HUES64 (cell line): Measurements from ENCODE around the gene YWHAG.
"Not testable (repeated sequence)": the region's sequence is repeated elsewhere in the genome, so short reads cannot be mapped to it uniquely, and the experiment has no call there.

Experiments used
- H3K27ac ChIP-seq: 2 replicates; pipeline ENCODE4 v1.7.0; 2013; ENCODE audit warnings: low read depth, low read length, inconsistent platforms
- H3K27me3 ChIP-seq: 2 replicates; pipeline ENCODE4 v1.6.1; 2013; ENCODE audit warnings: mild to moderate bottlenecking, low read length; ENCODE audit not compliant: insufficient read depth
- H3K36me3 ChIP-seq: 2 replicates; pipeline ENCODE4 v1.6.1; 2013; ENCODE audit warnings: mild to moderate bottlenecking, low read length; ENCODE audit not compliant: insufficient read depth
- H3K4me1 ChIP-seq: 2 replicates; pipeline ENCODE4 v1.6.1; 2013; ENCODE audit warnings: mild to moderate bottlenecking, low read length, moderate library complexity; ENCODE audit not compliant: insufficient read depth
- H3K4me3 ChIP-seq: 2 replicates; pipeline ENCODE4 v1.5.1; 2013; ENCODE audit warnings: mild to moderate bottlenecking, low read length, moderate library complexity
- H3K9ac ChIP-seq: 2 replicates; pipeline ENCODE4 v1.6.1; 2013; ENCODE audit warnings: mild to moderate bottlenecking, low read depth, low read length
- H3K9me3 ChIP-seq: 2 replicates; pipeline ENCODE4 v1.6.1; 2013; ENCODE audit warnings: low read depth, low read length; ENCODE audit not compliant: insufficient read depth
- WGBS: fragments of 150-250, 120-280 bp; methylation state at CpG from one replicate; pipeline ENCODE4 v1.1.7; 2013; ENCODE audit warnings: missing lambda C conversion rate; 5-methylcytosine and 5-hydroxymethylcytosine counted together

The YWHAG gene

GRCh38 chr7:76395605-76395964 lies 36.8 kb upstream of the YWHAG start:
- H3K9ac ChIP-seq, H3K27me3 ChIP-seq, H3K36me3 ChIP-seq, H3K4me3 ChIP-seq, H3K27ac ChIP-seq, H3K9me3 ChIP-seq: not testable (repeated sequence)
- WGBS, result 86% methylated on average over 11 of the region's 11 CpGs
- H3K4me1 ChIP-seq, result peaks cover 12% of the 10 kb centered on the region; the same call in 1 of the 2 replicates

DNA sequence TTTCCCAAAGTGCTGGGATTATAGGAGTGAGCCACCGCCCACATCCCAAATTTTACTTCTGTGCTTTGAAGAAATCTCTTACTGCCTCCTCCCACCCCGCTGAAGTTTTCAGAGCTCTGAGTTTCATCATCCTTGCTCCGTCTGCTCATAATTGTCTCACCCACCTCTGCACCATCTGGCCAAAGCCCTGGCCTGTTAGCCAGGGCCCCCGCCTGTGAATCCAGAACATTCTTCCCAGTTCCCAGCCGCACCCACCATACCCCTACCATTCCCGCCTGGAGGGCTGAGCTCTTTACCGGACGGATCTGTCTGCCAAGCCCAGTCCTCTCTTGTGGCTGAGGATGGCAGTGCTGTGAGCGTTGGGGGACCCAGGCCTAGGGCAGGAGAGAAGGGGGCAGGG lies 36.2 kb upstream of the YWHAG start:
- Histone ChIP-seq H3K9ac (no peak overlapping the region), H3K27me3 (no peaks in the 10 kb centered on the region), H3K27ac (no peak overlapping the region), H3K4me1 (peaks cover 12% of the 10 kb centered on the region; the same call in 1 of the 2 replicates), H3K9me3 (no peaks in the 10 kb centered on the region), H3K36me3 (no peaks in the 10 kb centered on the region), H3K4me3 (no peak overlapping the region)
- WGBS, result 91% methylated on average over 9 of the region's 9 CpGs

DNA sequence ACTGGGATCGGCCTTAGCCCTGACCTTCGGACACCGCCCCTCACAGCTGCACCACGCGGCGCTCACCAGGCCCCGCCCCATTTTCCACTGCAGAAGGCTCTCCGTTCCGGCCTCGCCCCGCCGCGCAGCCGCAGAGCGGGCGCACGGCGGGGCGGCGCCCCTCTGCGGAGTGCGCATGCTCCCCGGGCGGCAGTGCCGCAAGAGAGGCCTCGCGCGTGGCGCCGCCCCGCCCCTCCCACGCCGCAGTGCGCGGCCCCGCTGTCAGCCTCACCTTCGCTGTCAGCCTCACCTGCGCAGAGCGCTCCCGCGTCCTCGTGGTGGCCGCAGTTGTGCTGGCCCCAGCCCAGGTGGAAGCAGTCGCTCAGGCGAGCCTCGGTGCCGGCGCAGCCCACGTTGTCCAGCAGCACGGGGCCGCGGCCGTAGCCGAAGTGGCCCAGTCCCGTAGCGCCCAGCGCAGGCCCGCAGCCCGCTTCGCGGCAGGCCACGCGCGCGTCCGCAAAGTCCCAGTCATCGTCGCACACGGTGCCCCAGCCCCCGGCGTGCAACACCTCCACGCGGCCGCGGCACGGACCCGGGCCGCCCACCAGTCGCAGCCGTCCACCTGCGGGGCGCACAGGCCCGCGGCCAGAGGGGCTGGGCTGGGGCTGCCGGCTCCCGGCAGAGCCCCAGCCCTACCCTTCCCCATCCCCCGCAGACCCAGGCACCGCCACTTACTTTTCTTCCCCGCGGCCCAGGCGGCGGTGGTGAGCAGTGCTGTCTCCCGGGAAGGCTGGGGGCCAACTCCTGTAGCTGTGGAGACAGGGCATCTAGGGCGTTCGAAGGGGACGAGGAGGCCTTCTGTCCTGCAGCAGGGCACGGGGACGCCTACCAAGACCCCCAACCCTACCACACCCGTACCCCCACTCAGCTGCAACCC lies 34.6 kb upstream of the YWHAG start:
- peak overlapping the region; percentile 39; the same call in 1 of the 2 replicates for H3K27ac ChIP-seq
- H3K4me3 ChIP-seq, result peak overlapping the region; percentile 69
- no peaks in the 10 kb centered on the region for H3K36me3 ChIP-seq
- no peaks in the 10 kb centered on the region for H3K27me3 ChIP-seq
- H3K9me3 ChIP-seq, result no peaks in the 10 kb centered on the region
- H3K4me1 ChIP-seq, result peaks cover 16% of the 10 kb centered on the region; the same call in 1 of the 2 replicates
- H3K9ac ChIP-seq, result peak overlapping the region; percentile 73
- 3% methylated on average over 99 of the region's 99 CpGs for WGBS

GRCh38 chr7:76392531-76393115 lies 33.8 kb upstream of the YWHAG start:
- Histone ChIP-seq H3K36me3 (no peaks in the 10 kb centered on the region), H3K4me3 (peak overlapping the region; percentile 69), H3K27ac (no peak overlapping the region), H3K27me3 (no peaks in the 10 kb centered on the region), H3K9me3 (no peaks in the 10 kb centered on the region), H3K4me1 (peaks cover 16% of the 10 kb centered on the region; the same call in 1 of the 2 replicates), H3K9ac (no peak overlapping the region)
- WGBS, result 43% methylated on average over 12 of the region's 12 CpGs

DNA sequence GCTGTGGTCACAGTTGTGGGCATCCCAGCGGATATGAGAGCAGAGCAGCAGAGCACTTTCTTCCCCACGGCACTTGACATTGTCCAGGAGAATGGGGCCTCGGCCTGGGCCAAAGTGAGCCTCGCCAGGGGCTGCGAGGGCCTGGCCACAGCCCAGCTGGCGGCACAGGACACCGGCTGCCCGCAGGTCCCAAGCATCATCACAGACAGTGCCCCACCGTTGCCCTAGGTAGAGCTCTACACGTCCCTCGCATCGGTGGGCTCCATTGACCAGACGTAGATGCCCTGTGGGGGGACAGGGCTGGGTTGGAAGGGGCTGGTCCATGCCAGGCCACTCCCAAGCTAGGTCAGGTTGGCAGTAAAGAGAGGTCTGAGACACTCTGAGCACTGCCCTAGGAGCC lies 31.3 kb upstream of the YWHAG start:
- Histone ChIP-seq H3K36me3 (no peaks in the 10 kb centered on the region), H3K4me3 (no peak overlapping the region), H3K9ac (no peak overlapping the region), H3K9me3 (no peaks in the 10 kb centered on the region), H3K4me1 (peaks cover 8% of the 10 kb centered on the region; the same call in 1 of the 2 replicates), H3K27ac (no peak overlapping the region), H3K27me3 (no peaks in the 10 kb centered on the region)
- 96% methylated on average over 13 of the region's 13 CpGs for WGBS

DNA sequence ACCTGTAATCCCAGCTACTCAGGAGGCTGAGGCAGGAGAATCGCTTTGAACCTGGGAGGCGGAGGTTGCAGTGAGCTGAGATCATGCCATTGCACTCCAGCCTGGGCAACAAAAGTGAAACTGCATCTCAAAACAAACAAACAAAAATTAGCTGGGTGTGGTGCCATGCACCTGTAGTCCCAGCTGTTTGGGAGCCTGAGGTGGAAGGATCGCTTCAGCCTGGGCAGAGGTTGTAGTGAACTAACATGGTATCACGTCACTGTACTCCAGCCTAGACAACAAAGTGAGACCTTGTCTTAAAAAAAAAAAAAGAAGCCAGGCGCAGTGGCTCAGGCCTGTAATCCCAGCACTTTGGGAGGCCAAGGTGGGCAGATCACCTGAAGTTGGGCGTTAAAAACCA lies 29.0 kb upstream of the YWHAG start:
- H3K9ac ChIP-seq, H3K4me3 ChIP-seq, H3K36me3 ChIP-seq, H3K27me3 ChIP-seq, H3K9me3 ChIP-seq, H3K4me1 ChIP-seq, H3K27ac ChIP-seq: not testable (repeated sequence)
- WGBS, result 95% methylated on average over 6 of the region's 6 CpGs

- H3K4me3 ChIP-seq, result no peak overlapping the region
- H3K9me3 ChIP-seq, result no peaks in the 10 kb centered on the region
- H3K27ac ChIP-seq, result no peak overlapping the region
- H3K27me3 ChIP-seq, result no peaks in the 10 kb centered on the region
- H3K36me3 ChIP-seq, result no peaks in the 10 kb centered on the region
- H3K4me1 ChIP-seq, result 0 out of 2 replicates have a peak, but pooled peaks cover 5% of the 10 kb centered on the region
- WGBS, result 93% methylated on average over 11 of the region's 11 CpGs
- H3K9ac ChIP-seq, result no peak overlapping the region
Measured at GRCh38 chr7:76386691-76387260, 28.0 kb upstream of the YWHAG start.

GRCh38 chr7:76383089-76383944 lies 24.5 kb upstream of the YWHAG start:
- H3K36me3 ChIP-seq, result no peaks in the 10 kb centered on the region
- H3K9ac ChIP-seq, result no peak overlapping the region
- no peak overlapping the region for H3K4me3 ChIP-seq
- no peaks in the 10 kb centered on the region for H3K27me3 ChIP-seq
- WGBS, result 60% methylated on average over 13 of the region's 13 CpGs
- no peaks in the 10 kb centered on the region for H3K4me1 ChIP-seq
- no peak overlapping the region for H3K27ac ChIP-seq
- H3K9me3 ChIP-seq, result no peaks in the 10 kb centered on the region

DNA sequence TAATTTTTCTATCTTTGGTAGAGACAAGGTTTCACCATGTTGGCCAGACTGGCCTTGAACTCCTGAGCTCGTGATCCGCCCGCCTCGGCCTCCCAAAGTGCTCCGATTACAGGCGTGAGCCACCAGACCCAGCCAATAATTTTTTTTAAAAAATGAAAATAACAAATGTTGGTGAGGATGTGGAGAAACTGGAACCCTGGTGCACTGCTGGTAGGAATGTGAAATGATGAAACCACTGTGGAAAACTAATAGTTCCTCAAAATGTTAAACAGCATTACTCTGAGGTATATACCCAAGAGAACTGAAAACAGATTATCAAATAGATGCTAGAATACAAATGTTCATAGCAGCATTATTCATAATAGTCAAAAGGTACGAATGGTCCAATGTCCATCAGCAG lies 23.0 kb upstream of the YWHAG start:
- Histone ChIP-seq H3K36me3 (no peaks in the 10 kb centered on the region), H3K9me3 (no peaks in the 10 kb centered on the region), H3K4me1 (no peaks in the 10 kb centered on the region), H3K9ac (no peak overlapping the region), H3K4me3 (no peak overlapping the region), H3K27ac (no peak overlapping the region), H3K27me3 (no peaks in the 10 kb centered on the region)
- 96% methylated on average over 7 of the region's 7 CpGs for WGBS

- Histone ChIP-seq H3K4me1 (no peaks in the 10 kb centered on the region), H3K27me3 (no peaks in the 10 kb centered on the region), H3K27ac (peak overlapping the region; percentile 53; the same call in 1 of the 2 replicates), H3K9me3 (no peaks in the 10 kb centered on the region), H3K4me3 (peak overlapping the region; percentile 46; the same call in 1 of the 2 replicates), H3K9ac (peak overlapping the region; percentile 43; the same call in 1 of the 2 replicates), H3K36me3 (no peaks in the 10 kb centered on the region)
- WGBS, result 84% methylated on average over 7 of the region's 7 CpGs
Measured at GRCh38 chr7:76380623-76380966, 21.8 kb upstream of the YWHAG start.
